ENCODE measurements around the gene FANCC.

The FANCC gene

DNA sequence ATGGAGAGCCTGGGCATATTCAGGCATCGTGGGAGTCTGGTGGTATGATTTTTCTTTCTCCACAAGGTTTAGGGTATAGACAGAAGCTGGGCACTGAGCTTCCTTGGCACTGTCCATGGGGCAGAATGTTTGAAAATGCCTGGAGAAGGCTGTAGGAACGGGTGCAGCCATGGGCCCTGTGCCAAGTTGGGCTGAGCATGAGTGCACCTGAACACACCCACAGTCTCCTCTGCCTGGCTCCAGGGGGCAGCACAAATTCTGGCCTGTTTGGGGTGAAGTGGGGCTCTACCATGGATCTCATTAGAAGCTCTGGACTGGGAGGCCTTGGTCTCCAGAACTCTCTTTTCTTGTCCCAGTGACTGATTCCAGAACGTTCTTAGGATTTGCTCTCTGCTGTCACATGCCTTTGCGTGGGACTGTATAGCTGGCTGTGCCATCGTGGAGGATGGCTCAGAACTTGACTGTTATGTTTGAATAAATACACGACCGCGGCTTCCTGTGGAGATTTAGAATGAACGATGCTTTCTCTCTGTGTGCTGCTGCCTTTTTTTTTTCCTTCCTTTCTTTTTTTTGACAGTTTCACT is 229.8 kb downstream of the FANCC start:
- Mint-ChIP-seq H3K27me3 (peaks cover 4% of the 10 kb centered on the region), H3K4me3 (no peak overlapping the region), H3K36me3 (no peaks in the 10 kb centered on the region), H3K27ac (no peak overlapping the region), H3K9me3 (no peaks in the 10 kb centered on the region), H3K4me1 (peaks cover 9% of the 10 kb centered on the region)
- CTCF ChIA-PET, result no interaction called here
- no peak for DNase-seq

DNA sequence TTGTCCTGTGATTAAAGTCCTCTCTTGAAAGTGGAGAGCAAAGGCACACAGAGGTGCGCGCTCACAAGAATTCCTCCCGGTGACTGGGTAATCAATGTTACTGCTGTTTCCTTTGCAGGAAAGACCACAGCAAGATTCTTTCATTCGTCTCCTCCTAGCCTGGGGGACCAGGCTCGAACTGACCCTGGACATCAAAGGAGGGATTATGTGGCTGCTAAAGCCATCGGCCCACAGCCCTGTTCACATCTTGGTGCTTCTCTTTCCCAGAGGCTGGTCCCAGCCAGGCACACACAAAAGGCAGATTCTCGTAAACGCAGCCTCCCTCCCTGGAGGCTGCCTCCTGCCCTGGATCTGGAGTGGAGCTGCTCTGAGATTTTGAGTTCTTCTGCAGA is 230.9 kb downstream of the FANCC start:
- no peak overlapping the region for H3K4me3 Mint-ChIP-seq
- no peak for DNase-seq
- CTCF ChIA-PET, result no interaction called here
- H3K27ac Mint-ChIP-seq, result no peak overlapping the region
- H3K27me3 Mint-ChIP-seq, result no peaks in the 10 kb centered on the region
- H3K9me3 Mint-ChIP-seq, result no peaks in the 10 kb centered on the region
- no peaks in the 10 kb centered on the region for H3K4me1 Mint-ChIP-seq
- H3K36me3 Mint-ChIP-seq, result no peaks in the 10 kb centered on the region

DNA sequence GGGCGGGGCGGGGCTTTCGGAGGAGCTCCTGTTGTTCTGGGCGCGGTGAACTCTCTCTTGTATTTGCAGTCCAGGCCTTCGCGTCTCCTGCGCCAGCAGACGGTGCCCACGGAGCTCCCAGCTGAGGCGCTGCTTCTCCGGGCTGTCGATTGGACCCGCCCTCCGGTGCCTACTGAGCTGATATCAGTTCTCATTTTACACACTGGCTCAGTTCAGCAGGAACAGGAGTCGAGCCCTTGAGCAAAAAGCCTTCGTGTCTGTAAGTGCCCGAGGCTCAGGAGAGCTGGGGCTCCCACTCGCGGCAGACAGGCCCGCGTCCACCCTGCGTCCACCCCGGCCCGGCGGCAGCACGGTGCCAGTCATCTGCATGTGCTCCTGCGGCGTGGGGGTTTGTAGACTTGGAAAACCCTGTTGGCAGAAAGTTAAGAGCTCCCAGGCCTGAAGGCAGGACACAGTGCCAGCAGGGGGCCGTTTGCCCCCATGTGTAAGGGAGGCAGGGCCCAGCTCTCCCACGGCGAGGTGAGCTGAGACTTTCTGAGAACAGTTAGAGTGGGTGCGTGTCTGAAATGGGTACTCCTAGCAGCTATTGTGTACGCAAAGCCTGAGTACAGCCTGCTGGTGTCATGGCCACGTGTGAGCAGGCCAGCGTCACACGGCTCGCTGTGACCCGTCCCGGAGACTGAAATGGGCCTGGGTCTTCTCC is 231.5 kb downstream of the FANCC start:
- CTCF ChIA-PET, result interaction anchor here (0.8 to 1.5 kb wide), 2 partner anchors 82 to 404 kb away, joined by 3 read pairs; no protein-coding TSS in a partner anchor
- H3K4me1 Mint-ChIP-seq, result no peaks in the 10 kb centered on the region
- DNase-seq, result no peak
- no peaks in the 10 kb centered on the region for H3K36me3 Mint-ChIP-seq
- no peaks in the 10 kb centered on the region for H3K27me3 Mint-ChIP-seq
- no peaks in the 10 kb centered on the region for H3K9me3 Mint-ChIP-seq
- no peak overlapping the region for H3K27ac Mint-ChIP-seq
- no peak overlapping the region for H3K4me3 Mint-ChIP-seq

GRCh38 chr9:95085036-95085770 is 232.3 kb downstream of the FANCC start:
- Mint-ChIP-seq H3K4me1 (no peaks in the 10 kb centered on the region), H3K9me3 (no peaks in the 10 kb centered on the region), H3K27ac (no peak overlapping the region), H3K27me3 (no peaks in the 10 kb centered on the region), H3K4me3 (no peak overlapping the region), H3K36me3 (no peaks in the 10 kb centered on the region)
- no peak for DNase-seq
- CTCF ChIA-PET, result interaction anchor here (0.8 to 1.5 kb wide), 2 partner anchors 83 to 404 kb away, joined by 3 read pairs; no protein-coding TSS in a partner anchor

- Mint-ChIP-seq H3K9me3 (no peaks in the 10 kb centered on the region), H3K36me3 (no peaks in the 10 kb centered on the region), H3K27ac (no peak overlapping the region), H3K4me1 (no peaks in the 10 kb centered on the region), H3K4me3 (no peak overlapping the region), H3K27me3 (no peaks in the 10 kb centered on the region)
- no peak for DNase-seq
- CTCF ChIA-PET, result interaction anchor here (1.5 kb wide), 1 partner anchor 403 kb away, joined by 3 read pairs; no protein-coding TSS in a partner anchor
Measured at GRCh38 chr9:95084254-95084934, 233.1 kb downstream of the FANCC start.

- H3K27ac Mint-ChIP-seq, result no peak overlapping the region
- H3K9me3 Mint-ChIP-seq, result no peaks in the 10 kb centered on the region
- H3K36me3 Mint-ChIP-seq, result no peaks in the 10 kb centered on the region
- CTCF ChIA-PET, result no interaction called here
- no peaks in the 10 kb centered on the region for H3K4me1 Mint-ChIP-seq
- no peak for DNase-seq
- H3K27me3 Mint-ChIP-seq, result no peaks in the 10 kb centered on the region
- H3K4me3 Mint-ChIP-seq, result no peak overlapping the region
Measured at GRCh38 chr9:95083086-95083768, 234.3 kb downstream of the FANCC start.

- no peaks in the 10 kb centered on the region for H3K9me3 Mint-ChIP-seq
- H3K4me3 Mint-ChIP-seq, result no peak overlapping the region
- CTCF ChIA-PET, result no interaction called here
- DNase-seq, result no peak
- no peaks in the 10 kb centered on the region for H3K27me3 Mint-ChIP-seq
- H3K4me1 Mint-ChIP-seq, result no peaks in the 10 kb centered on the region
- no peak overlapping the region for H3K27ac Mint-ChIP-seq
- H3K36me3 Mint-ChIP-seq, result no peaks in the 10 kb centered on the region
Measured at GRCh38 chr9:95082401-95083084, 235.0 kb downstream of the FANCC start.

GRCh38 chr9:95081998-95082397 is 235.5 kb downstream of the FANCC start:
- no peaks in the 10 kb centered on the region for H3K9me3 Mint-ChIP-seq
- no peaks in the 10 kb centered on the region for H3K36me3 Mint-ChIP-seq
- H3K4me1 Mint-ChIP-seq, result no peaks in the 10 kb centered on the region
- CTCF ChIA-PET, result no interaction called here
- H3K27ac Mint-ChIP-seq, result peak overlapping the region; percentile 28
- no peaks in the 10 kb centered on the region for H3K27me3 Mint-ChIP-seq
- no peak for DNase-seq
- H3K4me3 Mint-ChIP-seq, result no peak overlapping the region

DNA sequence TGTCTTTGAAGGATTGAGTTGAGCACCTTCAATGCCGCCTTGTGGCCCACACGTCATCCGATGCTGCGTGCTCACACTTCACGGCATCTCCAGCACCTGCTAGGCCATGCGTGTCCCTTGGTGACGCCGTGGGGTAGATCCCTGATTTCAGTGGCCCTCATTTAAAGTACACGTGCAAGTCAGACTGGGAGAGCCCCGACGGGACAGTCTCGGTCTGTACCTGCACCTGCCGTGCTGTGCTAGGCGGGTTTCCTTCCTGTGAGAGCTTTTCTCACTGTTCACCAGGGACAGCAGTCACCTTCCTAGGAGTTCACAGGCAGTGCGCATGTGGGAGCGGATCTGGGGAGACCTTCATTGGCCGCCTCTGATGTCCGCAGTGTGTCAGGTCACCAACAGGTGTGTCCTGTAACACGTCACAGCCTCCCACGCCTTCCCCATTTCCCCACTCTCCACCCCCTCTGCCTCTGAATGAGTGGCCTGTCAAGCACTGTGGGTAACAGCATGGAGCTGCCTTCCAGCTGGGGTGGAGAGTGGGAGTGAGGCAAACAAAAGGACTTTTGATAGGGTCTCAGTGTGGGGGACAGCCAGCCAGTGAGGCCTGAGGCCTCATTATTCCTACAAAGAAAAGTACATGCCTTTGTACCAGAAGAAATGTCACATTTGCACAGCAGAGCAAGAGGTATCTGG is 236.4 kb downstream of the FANCC start:
- CTCF ChIA-PET, result no interaction called here
- no peak overlapping the region for H3K4me3 Mint-ChIP-seq

DNA sequence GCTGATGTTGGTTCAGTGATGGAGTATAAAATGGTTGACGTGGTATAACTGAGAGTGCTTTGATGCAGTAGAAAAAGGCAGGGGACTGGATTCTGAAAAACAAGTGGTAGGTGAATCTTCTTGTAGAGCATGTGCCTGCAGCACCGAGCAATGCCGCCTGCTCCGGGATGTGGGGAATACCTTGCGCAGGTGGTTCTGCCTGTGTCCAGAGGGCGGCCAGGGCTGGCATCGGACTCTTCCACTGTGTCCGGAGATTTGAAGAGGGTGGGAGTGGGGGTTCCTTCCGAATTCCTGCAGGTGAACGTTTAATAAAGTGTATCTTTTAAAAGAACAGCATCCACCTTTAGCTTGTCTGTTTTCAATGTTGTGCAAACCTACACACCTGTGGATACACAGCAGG is 238.0 kb downstream of the FANCC start:
- no peaks in the 10 kb centered on the region for H3K9me3 Mint-ChIP-seq
- no peak for DNase-seq
- CTCF ChIA-PET, result no interaction called here
- no peaks in the 10 kb centered on the region for H3K27me3 Mint-ChIP-seq
- H3K27ac Mint-ChIP-seq, result no peak overlapping the region
- H3K4me1 Mint-ChIP-seq, result no peaks in the 10 kb centered on the region
- H3K4me3 Mint-ChIP-seq, result no peak overlapping the region
- no peaks in the 10 kb centered on the region for H3K36me3 Mint-ChIP-seq

More for the DNA sequence above, 236.4 kb downstream of the FANCC start:
- no peak for DNase-seq
- Mint-ChIP-seq H3K27ac (no peak overlapping the region), H3K36me3 (no peaks in the 10 kb centered on the region), H3K27me3 (no peaks in the 10 kb centered on the region), H3K4me1 (no peaks in the 10 kb centered on the region), H3K9me3 (no peaks in the 10 kb centered on the region)

DNA sequence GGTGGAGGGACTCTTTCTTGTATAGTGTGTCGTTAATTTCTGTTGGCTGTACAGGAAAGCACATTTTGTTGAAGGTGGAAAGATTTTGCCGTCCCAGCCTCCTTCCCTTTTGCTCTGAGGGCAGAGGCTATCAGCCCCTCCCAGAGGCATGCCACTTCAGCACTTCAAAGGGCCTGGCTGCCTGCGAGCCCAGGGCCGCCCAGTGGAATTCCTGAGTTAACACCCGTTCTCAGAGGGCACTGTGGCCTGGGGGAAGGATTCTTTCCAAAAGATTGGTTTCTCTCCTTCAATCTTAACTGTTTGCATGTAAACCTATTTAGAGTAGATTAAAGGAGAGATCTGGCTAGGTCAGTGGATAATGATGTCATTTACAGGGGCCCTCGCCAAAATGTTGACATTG is 238.6 kb downstream of the FANCC start:
- Mint-ChIP-seq H3K4me1 (no peaks in the 10 kb centered on the region), H3K9me3 (no peaks in the 10 kb centered on the region), H3K4me3 (no peak overlapping the region), H3K36me3 (no peaks in the 10 kb centered on the region), H3K27me3 (no peaks in the 10 kb centered on the region), H3K27ac (no peak overlapping the region)
- no peak for DNase-seq
- CTCF ChIA-PET, result interaction anchor here (0.9 kb wide), 1 partner anchor 397 kb away, joined by 3 read pairs; no protein-coding TSS in a partner anchor

DNA sequence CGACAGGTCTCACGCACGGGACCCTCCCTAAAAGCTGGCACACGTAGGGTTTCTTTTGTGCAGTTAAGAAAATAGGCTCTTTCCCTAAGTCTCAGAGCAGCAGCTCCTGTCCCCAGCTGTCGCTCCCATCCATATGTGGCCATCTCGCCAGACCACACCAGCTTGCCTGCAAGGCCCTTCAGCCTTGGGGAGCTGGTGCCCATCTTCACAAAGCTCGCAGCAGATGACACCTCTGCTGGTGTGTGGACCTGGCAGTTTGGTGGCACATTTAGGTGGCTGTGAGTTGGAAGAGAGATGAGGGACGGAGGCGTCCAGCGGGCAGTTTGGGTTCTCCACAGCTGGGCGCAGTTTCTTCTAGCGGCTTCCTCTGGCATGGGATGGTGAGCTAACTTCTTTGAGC is 239.0 kb downstream of the FANCC start:
- Mint-ChIP-seq H3K27me3 (no peaks in the 10 kb centered on the region), H3K36me3 (no peaks in the 10 kb centered on the region), H3K9me3 (no peaks in the 10 kb centered on the region), H3K4me3 (no peak overlapping the region), H3K27ac (no peak overlapping the region), H3K4me1 (no peaks in the 10 kb centered on the region)
- DNase-seq, result no peak
- CTCF ChIA-PET, result interaction anchor here (0.9 kb wide), 1 partner anchor 397 kb away, joined by 3 read pairs; no protein-coding TSS in a partner anchor

DNA sequence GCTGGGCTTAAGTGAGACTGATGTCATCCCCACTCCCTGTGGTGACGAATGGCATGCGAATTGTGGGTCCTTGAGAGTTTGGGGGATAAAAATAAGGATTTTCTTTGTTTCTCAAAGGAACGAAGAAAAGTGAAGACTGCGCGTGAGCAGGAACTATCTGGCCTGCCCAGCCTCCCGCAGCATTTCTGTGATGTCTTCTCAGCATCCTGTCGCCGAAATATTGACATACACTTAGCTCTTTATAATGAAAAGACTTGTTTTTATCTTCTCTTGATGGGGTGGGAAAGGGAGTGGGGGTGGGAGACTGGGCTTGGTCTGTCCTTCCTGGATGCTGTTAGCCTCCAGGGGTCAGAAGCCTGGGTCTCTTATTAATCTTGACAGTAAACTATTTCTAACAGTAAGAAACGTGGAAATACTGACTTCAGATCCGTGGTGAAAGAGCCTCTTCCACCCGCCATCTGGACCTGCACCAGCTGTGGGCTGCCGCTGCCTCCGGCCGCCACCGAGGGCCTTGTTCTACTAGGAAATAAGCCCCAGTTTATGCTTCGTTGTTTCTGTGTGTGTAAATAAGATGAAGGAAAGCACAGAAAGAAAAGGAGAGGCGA is 239.6 kb downstream of the FANCC start:
- no peak for DNase-seq
- Mint-ChIP-seq H3K27ac (no peak overlapping the region), H3K9me3 (no peaks in the 10 kb centered on the region), H3K36me3 (no peaks in the 10 kb centered on the region), H3K4me1 (no peaks in the 10 kb centered on the region), H3K4me3 (no peak overlapping the region), H3K27me3 (no peaks in the 10 kb centered on the region)
- CTCF ChIA-PET, result interaction anchor here (0.9 kb wide), 1 partner anchor 396 kb away, joined by 3 read pairs; no protein-coding TSS in a partner anchor
